HG03342 (cell line): ENCODE measurements around the gene ETFB.

ENCODE experiments used
- ATAC-seq: cut with Tn5 transposase; IDR thresholded peaks from one replicate; pipeline ENCODE4 v1.9.1; 2021; ENCODE audit warnings: mild to moderate bottlenecking, moderate library complexity; ENCODE audit not compliant: unreplicated experiment

Gene ETFB

DNA sequence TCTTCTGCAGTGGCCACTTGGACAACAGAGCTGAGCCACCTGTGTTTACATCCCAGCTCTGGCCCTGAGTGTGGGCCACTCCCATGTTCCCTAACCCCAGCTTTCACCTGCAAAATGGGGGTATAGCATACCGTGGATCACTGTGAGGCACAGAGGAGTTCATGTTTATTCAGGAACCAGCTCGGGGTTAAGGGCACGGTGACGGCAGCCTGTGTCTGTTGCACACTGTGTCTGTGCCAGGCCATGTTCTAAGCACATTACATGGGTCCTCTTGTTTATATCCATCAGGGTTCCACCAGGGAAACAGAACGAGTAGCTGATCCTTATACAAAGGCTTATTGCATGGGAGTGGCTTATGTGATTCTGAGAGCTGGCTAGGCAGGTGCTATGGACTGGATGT is 68.8 kb downstream of the ETFB start:
- no peak for ATAC-seq

DNA sequence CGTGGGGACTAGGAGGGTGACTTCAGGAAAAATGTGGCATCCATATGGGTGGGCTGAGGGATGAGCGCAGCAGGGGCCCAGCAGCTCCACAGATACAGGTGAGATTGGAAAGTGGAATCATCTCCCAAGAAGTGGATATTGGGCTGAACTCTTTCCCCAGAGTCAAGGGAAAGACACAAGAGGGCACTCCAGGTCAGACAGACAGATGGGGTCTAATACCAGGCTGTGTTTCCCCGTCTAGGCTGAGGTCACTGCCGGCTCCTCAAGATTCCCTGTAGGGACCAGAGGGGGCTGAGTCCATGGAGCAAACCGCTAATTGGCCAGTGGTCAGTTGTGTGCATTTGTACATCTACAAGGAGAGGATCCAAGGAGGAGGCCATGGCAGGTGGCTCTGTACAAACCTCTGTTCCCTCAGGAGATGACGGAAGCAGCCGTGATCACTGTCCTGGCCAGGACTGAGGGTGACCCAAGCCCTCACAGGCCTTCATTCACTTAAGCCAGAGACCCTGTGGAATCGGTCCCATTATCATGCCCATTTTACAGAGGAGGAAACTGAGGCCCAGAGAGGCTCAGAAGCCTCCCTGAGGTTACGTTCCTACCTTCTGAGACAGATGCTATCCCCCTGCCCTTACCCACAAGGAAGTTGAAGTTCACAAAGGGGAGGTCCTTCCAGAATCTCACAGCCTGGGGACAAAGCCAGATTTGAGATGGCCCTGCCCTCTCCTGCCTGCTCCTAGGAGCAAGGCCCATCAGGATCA is 69.7 kb downstream of the ETFB start:
- ATAC-seq = no peak

DNA sequence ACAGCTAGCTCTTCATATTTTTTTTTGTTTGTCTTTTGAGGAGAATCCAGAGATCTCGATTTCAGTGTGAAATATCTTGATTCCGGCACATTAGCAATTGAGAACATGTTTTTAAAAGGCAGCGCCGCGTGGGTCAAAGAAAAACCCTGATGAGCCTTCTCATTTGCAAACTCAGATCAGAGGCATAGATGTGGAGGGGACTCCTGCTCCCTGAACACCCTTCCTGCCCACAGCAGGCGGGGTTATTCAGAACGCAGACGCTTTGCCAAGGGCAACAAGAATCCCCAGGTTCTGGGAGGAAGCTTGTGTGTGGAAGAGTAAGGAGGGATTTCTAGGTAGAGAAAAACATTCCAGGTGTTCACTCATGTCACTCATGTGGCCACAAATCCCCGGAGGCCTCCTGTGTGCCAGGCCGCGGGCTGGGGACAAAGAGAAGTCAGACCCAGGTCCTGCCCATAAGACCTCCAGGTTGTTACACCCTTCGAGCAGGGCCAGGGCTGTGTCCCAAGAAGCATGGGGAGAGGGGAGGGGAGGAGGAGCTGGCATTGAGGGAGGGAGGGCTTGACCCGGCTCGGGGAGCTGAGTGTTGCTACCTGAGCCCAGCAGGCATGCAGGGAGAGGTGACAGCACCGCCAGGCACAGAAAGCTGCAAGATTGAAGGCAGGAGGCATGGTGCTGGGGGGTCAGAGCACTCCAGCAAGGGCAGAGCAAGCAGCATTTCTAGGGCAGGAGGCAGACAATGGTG is 70.6 kb downstream of the ETFB start:
- ATAC-seq = no peak
